IPS-NIHi7 (cell line): ENCODE data around the gene NRF1.

Experiments
- DNase-seq: peaks from one replicate; pipeline ENCODE4 v3.0.0; 2012; ENCODE audit warnings: mixed read lengths; ENCODE audit errors: extremely low spot score

NRF1 gene

DNA sequence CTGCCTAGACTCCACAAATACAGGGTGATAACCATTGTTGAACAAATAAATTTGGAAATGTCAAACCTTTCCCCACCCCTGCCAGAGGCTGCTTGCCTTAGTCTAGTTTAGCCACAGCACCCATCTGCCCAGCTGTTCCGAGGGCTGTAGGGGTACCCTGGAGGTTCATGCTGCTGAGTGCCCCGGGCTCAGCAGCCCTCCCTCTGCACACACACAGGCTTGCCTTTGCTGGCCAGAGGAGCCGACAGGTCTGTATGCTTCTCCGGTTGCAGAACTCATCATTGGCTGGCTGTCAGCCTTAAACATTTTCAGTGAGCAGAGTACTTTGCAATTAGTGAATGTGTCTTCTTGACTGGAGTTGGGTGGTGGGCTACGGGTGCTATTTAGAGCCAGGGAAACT is 122.9 kb downstream of the NRF1 start:
- DNase-seq: no peak

DNA sequence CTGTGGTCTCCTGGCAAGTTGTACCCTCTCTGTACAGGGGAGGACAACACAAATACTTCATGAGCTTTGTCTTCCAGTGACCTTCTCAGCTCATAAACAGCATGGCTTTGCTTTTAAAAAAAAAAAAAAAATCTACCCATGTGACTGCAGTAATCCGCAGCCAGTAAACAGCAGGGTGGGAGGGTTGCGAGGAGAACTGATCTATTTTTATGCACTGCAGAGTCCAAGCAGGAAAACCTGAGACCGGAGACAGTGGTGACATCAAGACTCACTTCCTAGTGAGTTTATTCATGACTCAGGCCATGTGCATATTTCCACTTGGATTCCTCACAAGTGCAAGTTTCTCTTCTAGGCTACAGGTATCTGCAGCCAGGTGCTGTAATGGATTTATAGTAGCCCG is 127.9 kb downstream of the NRF1 start:
- no peak for DNase-seq

DNA sequence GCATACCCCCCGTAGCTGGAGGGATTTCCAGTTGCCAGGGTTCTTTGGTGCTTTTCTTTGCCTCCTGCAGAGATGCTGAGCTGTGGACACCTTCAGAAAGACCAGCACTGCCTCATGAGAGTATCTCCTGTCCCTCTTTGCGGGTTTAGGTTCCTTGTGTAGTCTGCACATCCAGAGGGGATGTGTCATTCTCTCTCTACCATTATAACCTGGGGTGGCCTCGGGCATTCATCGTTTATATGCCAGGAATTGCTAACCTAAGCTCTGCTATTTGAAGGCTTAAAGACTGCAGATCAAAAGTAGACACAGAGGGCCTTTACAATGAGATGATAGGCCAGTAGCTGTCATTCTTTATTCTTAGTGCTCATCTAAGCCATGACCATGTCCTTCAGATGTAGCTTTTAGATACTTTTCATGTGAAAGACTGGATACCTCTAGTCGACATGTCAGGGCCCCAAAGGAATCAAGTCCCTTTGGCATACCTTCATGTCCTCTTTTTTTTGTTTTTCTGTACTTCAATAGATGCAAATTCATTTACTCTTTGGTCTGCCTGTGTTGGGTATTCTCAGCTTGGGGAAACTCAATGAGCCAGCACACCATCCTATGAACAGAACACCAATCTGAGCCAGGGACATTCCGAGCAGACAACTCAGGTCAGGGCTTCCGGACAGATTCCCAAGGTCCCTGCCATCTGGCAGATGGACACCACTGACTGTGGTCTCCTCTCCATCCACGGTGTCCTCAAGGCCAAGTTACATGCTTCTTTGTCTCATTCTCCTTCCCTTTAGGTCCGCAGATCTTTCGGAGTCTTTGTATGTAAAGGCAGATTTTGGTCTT is 129.3 kb downstream of the NRF1 start:
- no peak for DNase-seq

DNA sequence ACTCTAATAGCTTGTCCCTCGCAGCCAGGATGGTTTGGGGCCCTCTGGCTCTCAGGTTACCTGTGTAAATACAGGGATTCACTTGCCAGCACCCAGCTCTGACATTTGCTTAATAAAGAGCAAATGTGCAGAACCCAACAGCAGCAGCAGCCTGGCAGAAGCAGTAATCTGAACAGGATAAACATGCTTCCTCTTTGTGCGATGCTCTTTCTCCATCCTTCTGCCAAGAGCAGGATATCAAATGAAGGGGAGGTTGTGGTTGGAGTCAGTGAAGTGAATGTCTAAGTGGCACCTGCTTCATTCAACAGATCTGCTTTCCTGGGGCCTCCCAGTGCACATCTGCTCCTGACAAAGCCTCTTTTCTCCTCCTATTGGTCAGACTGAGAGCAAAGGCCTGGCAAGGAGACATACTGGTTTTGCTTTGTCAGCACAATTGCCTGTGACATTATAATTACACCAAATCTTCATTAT is 130.3 kb downstream of the NRF1 start:
- DNase-seq: no peak

DNA sequence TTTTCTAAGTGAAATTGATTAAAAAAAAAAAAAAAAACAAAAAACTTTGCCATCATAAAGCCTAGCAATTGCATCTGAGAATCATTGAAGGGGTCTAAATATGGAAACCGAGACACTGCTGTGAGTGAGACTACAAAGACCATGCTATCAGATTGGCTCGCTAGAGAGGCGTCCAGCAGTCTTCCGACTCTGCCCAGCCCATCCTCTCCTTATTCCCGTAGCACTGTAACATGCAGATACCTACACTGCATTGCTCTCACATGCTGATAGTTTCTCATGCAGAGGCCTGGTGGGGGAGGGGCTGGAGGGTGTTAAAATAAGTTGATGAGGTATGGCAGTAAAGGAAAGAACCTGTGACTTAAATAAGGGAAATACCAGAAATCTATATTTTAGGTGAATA is 130.7 kb downstream of the NRF1 start:
- no peak for DNase-seq

DNA sequence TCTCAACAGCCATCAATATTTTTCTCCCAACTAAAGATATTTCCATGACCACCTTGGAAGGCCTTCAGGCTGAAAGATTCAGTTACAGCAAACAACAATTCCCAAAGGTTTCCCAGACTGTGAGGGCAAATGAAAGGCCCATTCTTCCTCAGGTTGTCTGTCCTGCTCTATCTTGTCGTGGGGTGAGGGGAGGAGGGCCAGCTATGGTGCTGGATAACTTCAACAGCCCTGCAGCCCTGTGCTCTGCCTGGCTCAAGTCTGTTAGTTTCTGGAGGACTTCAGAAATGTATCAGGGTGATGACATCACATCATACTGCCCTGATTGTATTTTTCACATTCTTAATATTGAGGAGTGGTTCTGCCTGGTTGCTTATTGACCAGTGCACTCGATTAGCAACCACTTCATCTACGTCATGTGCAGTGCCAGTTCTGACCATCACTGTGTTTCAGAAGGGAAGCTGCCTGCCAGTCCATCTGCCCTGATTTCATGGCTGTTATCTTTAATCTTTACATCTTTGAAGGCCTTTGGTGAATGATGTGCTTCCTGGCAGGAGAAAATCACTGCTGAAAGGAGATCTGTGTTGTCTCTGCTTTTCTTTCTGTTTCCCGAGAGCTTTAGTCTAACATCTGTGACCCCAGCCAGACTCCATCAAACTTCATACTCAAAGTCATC is 135.5 kb downstream of the NRF1 start:
- no peak for DNase-seq

DNA sequence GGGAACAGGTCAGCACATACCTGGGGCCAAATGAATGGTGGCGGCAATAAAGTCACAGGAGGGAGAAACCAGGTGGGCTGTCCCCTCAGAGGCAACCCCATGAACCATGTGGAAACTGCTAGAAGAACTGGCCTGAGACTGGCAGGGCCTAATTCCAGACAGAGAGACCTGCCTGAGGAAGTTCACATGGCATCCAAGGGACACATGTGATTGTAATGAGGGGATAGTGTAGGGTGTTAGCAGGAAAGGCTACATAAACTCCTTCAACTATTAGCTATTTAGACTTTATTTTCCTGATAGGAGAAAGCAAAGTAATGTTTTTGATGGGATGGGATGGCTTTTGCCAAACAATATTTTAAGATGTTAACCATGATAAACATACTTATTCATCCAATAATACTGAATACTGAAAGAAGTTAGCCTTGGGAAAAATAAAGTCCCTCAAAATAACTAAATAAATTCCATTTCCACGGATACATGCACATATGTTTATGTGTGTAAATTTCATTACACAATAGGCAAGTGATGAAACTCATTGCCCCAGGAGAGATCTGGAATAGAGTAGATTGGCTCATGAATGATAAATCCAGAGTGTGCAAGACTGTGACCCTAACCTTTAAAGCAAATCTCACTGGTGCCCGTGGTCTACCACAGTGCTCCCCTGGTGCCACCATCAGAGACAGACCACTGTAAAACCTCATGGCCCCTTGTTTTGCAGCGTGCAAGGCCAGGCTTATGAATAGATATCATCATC is 137.0 kb downstream of the NRF1 start:
- no peak for DNase-seq

DNA sequence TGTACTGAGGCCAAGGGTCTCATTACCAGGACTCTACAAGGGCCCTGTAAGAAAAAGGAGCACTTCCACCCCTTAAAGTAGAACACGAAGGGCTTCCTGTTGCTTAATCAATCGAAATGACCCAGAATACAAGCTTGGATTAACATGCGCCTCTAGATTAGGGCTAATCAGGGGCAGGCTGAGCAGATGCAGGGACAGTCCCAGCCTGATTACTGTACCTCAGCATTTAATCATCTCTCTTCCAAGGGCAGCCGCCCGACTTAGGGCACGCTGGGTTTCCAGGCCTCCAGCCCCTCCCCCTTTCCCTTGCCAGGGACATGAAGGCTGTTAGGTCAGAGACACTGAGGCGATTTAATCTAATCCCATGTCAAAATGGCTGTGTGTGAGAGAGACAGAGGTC is 138.6 kb downstream of the NRF1 start:
- DNase-seq: no peak

DNA sequence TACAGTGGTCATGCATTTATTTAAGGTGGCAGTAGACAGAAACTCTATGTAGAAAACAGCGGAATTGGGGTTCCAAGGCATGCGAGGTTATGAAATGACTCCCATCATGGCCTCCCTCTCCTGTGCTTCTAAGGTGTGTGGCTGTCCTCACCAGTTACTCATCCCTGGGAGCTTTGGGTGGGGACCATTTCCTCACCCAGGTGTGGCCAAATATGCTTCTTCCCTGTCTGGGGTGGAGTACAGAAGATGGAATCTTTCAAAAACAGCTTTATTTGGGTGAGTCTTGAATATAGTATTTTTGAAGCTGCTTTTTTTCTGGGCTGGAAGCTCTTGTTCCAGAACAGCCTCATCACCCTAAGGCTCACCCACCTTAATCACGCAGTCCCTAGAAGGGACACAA is 139.0 kb downstream of the NRF1 start:
- DNase-seq: no peak

DNA sequence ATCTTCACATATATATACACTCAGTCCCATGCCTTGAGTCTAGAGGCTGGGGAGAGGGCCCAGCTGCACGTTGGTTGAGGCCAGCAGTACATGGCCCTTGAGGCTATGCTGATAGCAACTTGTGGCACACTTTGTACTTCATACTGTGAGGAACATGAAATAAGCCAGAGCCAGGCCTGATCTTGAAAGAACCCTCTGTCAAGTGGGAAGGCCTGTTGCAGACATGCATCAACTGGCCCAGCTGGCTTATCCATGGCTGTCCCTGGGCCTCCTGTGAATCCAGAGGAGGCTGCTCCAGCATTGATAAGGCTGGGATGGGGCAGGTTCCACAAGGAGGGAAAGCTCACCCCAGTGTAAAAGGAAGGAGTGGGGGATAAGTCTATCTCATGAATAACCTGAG is 140.4 kb downstream of the NRF1 start:
- DNase-seq: no peak

DNA sequence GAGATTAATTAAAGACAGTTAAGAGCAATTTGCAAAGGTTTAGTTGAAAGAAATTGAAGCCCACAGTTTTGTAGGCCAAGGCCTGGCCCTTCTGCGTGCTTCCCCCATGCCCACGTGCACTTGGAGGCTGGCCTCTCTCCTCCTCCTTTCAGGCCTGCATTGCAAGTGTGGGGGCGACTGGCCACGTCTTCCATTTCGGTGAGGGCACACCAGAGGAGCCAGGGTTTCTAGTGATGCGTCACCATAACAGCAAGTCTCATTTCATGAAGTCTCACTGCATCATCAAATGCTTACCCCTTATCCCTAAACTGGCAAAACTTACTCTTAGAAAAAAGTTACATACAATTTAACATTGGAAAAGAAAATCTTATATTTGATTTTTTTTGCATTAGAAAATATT is 141.2 kb downstream of the NRF1 start:
- DNase-seq: no peak

DNA sequence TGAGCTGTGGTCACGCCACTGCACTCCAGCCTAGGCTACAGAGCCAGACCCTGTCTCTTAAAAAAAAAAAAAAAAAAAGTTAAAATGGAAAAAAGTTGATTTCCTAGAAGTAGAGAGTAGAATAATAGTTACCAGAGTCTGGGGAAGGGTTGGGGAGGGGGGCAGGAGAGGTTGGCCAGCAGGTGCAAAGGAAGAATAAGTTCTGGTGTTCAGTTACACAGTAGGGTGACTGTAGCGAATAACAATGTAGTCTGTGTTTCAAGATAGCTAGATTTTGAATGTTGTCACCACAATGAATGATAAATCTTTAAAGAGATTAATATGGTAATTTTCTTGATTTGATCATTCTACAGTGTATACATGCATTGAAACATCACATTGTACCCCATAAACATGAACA is 142.9 kb downstream of the NRF1 start:
- DNase-seq: no peak

DNA sequence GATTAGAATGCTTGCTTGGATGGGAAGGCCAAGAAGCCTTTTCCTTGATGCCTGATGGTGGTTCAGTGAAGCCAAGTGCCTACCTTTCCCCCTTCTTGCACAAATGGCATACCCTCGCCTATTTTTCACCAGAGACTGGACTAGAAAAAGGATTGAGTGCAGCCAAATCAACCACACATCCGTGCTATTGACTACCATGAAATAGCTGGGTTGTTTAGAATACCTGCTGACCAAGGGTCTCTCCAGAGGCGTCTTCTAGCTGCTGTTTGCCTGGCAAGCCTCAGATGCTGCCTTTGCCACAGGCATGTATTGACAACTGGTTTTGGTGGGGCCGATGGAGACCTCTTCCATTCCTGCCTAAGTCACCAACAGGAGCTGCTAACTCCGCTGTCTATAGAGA is 146.5 kb downstream of the NRF1 start:
- no peak for DNase-seq

DNA sequence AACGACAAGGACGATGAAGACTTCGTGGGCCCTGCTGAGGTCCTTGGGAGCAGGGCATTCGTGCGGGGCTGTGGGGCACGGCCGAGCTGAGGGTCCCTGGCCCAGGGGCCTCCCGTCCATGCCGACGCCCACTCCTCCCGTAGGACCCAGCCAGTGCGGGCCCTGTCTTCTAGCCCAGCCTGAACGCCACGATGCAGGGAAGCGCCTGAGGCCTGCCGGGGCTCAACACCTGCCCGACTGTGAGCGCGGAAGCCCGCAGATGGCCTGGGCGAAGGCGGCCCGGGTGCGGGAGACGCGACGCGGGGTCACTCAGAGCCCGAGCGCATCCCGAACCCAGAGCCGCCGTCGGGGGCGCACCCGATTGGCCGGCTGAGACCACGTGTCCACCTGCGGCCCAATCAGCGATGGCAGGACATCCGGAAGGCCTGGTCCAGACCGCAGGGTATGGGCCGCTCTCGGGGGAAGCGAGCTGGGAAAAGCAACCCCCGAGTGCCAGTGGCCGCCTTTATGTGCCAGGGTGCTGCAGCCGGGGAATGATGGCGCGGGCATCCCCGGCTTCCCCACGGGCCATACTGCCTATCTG is 151.0 kb downstream of the NRF1 start:
- DNase-seq: no peak

DNA sequence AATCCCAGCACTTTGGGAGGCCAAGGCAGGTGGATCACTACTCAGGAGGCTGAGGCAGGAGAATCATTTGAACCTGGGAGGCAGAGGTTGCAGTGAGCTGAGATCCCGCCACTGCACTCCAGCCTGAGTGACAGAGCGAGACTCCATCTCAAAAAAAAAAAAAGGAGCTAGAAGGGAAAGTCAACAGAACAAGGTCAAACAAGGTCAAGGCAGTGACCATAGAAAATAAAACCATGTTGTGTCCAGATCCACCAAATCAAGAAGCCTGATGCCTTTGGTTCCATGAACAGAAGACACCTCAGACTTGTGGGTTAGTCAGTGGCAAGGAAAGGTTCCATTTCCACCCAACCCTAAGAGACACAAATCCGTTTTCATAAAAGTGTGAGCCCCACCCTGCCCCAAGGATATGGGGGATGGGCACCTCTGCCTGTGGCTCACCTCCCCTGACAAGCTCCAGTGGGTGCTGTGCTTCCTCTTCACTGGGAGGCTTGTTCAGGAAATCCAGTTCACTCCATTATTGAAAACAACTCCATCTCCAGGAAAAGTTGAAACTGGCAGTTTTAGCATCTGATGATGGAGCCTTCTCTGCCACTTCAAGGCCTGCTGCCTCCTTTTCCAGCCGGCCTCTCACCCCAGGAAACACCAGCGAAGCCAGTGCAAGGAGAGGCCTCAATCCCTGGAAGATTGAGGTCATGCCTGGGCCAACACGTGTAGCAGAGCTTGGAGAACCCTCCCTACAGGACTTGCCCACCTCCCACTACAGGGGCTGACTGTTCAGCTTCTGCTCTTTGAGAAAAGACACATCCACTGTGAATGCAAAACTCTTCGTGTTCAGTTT is 152.9 kb downstream of the NRF1 start:
- no peak for DNase-seq

DNA sequence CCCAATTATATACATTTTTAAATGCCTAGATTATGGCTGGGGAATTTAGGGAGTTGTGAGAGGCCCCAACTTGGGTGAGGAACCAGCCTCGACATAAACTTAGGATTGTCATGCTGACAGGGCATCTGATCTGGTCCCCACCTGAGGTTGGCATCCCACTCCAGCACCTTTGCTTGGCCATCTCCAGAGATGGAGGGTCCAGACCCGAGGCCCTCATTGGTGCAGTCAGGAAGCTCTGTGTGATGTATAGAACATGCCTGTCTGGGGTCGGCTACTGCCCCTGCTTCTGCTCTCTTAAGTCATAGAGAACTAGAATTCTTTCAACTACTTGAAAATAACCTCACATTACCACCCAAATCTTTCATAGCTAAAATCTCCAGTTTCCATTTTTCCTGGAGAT is 153.8 kb downstream of the NRF1 start:
- DNase-seq: no peak

DNA sequence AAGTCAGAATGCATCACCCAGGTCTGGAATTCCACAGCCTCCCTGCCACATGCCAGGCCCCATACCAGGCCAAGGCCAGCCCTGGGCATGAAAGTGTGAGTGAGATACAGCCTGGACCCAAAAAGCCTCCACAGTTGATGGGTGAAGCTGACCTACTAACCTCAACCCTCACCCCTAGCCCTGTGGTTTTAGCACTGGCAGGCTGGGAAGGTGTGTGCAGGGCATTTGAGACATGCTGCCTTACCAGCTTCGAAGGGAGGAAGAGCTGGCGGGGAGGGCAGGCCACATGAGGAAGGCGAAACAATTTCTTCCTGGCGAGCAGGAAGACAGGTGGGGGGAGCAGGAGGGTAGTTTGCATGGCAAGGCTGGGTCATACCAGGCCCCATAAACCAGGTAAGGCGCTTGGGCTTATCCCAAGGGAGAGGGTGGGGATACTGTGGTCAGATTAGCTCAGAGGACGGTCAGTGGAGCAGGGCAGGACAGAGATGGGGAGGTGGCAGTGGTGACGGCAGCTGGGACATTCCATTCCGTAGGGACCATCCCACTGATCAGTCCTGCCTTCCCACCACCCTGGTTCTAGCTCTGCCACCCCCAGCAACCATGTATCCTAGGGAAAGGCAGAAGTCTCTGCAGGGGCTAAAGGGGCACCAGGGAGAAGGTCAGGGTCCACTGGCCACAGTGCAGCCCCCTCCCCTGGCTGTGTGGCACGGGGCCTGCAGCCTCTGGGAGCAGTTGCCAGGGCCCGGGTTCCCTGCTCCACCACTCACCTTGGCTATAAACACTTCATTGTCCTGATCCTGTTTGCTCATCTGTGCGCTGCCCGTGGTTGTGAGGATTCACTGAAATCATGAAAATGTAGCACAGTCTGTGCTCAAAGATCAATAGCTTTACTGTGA is 155.8 kb downstream of the NRF1 start:
- no peak for DNase-seq

DNA sequence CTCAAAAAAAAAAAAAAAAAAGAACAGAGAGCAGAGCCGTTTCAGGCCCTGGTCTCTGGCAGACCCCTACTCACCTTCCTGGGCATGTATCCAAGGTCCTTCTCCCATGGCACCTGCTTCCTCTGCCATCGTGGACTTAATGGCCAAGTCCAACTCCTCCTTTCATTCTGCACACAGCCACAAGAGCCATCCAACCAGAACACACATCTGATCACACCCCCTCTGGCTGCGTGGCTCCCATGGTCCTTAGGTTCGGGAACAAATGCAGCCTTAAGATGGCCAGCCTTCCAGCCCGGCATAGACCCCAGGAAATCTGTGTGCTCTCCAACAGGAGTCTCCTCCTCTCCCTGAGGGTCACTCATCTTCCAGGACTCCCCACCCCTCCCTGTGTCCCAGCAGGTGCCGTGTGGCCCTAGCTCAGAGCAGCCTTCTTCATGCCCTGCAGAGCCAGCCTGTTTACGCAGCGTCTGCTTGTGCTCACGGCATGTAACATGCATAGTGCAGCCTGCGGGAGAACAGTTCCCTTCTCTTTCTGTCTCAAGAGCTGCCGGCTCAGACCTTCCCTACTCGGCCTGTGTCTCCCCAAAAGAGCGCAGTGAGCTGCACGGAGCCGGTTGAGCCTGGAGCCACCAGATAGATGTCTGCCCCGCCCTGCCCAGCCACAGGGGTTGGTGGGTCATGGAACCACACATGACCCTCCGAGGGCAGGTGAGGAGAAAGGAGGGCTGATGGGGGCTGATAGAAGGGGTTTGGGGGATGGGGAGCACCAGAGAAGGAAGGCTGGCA is 157.3 kb downstream of the NRF1 start:
- no peak for DNase-seq

DNA sequence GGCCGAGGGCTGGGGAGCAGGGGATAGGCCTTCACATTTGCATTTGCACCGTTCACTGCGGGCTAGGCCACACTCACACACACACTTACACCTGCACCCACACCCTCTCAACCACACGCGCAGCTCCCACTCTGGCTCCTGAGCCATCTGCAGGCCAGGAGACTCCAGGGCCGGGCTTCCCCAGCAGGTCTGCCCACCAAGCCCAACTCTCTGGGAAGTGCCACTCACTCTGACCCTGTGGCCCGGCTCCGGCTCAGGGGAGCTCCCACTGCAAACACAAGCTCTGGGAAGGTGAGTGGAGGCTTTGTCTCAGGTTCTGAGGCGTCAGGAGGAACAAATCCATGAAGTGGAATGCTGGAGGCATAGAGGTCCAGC is 157.9 kb downstream of the NRF1 start:
- no peak for DNase-seq
